T-helper 2 cell (primary cell): Measurements from ENCODE around the gene PRAME.
"Not testable (repeated sequence)": the region's sequence is repeated elsewhere in the genome, so short reads cannot be mapped to it uniquely, and the experiment has no call there.

Source experiments
- DNase-seq, 5 experiments: peaks; one replicate each; pipeline versions ENCODE4 v3.0.0 to v3.0.0-alpha.2; 2012 to 2022
- total RNA-seq, 2 donors: gene quantifications; one replicate each; lab custom pipeline; 2026; lab: John Stamatoyannopoulos, UW

The PRAME gene, protein sequence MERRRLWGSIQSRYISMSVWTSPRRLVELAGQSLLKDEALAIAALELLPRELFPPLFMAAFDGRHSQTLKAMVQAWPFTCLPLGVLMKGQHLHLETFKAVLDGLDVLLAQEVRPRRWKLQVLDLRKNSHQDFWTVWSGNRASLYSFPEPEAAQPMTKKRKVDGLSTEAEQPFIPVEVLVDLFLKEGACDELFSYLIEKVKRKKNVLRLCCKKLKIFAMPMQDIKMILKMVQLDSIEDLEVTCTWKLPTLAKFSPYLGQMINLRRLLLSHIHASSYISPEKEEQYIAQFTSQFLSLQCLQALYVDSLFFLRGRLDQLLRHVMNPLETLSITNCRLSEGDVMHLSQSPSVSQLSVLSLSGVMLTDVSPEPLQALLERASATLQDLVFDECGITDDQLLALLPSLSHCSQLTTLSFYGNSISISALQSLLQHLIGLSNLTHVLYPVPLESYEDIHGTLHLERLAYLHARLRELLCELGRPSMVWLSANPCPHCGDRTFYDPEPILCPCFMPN
- total RNA-seq, result 0 to 0.13 reads per million in 2 donors

DNA sequence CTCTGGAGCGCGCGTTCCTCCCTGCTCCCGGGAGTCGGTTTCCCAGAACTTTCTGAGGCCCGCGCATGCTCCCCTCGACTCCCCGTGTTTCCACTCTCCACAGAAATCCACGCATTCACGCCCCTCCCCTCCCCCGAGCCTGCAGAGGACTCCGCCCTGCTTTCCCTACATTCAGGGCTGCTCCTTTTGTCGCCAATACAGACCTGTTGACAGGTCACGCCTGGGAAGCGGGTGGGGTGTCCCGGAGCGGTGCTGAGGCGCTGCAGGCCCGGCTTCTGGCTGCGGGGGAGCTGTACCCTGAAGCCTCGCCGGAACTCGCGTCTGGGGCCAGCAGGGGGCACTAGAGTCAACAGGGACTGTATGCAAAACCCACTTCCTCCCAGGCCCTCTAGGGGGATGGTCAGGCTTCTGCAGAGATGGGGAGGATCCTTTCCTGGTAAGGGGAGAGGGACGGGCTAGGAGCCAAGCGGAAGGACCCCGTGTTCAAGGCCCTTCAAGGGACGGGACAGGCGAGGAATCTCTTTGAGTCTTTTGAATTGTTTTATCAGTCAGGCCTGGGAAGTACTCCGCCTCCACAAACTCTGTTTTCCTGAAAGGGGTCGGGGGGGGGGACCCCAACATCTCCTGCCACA, at the start of gene PRAME:
PRAME (minus strand) TSS at position 294 of the 632 bp plus-strand sequence. CDS start 2,433 bp downstream, outside the sequence.
- DNase-seq, result peak in 4 of 5 experiments; percentile 30 to 79 (median 55)

DNA sequence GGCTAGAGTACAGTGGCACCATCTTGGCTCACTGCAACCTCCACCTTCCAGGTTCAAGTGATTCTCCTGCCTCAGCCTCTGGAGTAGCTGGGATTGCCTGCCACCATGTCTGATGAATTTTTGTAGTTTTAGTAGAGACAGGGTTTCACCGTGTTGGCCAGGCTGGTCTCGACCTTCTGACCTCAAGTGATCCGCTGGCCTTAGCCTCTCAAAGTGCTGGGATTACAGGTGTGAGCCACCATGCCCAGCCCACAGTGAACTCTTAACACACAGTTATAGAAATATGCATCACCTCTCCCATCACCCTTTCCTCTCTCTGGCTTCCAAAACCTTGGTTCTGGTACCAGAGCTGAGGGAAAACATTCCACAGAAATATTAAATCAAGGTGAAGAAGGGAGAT, 49.0 kb upstream of the PRAME start:
- not testable (repeated sequence) for DNase-seq

DNA sequence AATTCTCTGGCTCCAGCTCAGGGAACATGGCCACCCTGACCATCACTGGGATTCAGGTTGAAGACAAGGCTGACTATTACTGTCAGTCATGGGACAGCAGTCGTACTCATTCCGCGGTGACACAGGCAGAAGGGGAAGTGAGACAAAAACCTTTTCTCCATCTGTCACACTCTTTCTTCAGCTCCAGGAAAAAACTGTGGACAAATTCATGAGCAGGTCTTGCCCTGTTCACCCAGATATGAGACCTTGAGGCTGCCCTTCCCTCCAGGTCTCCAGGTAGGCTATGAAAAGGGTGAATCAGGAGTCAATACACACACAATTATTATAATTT, 46.0 kb upstream of the PRAME start:
- DNase-seq, result no peak

DNA sequence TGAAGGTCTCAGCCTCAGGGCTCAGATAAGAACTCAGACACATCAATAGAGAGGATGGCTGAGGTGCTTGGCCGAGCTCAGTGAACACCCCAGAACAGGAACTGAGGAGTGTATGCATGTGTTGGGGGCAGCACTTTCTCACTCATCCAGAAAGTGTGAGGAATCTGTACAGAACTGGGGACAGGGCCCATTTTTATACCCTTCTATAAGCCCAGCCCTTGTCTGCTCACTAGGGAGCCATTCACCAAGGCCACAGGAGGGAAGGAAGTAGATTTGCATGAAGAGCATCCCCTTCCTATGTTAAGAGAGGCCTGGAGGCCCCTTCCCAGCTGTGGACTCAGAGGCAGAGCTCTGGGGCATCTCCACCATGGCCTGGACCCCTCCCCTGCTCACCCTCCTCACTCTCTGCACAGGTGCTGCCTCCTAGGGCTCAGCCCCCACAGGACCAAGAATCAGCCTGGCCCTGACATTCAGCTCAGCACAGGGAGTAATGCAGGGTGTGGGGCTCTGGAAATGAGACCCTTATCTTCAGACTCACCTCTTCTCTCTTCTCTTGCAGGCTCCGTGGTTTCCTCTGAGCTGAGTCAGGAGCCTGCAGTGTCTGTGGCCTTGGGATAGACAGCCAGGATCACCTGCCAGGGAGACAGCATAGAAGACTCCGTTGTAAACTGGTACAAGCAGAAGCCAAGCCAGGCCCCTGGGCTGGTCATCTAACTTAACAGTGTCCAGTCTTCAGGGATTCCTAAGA, 45.4 kb upstream of the PRAME start:
- DNase-seq, result no peak

DNA sequence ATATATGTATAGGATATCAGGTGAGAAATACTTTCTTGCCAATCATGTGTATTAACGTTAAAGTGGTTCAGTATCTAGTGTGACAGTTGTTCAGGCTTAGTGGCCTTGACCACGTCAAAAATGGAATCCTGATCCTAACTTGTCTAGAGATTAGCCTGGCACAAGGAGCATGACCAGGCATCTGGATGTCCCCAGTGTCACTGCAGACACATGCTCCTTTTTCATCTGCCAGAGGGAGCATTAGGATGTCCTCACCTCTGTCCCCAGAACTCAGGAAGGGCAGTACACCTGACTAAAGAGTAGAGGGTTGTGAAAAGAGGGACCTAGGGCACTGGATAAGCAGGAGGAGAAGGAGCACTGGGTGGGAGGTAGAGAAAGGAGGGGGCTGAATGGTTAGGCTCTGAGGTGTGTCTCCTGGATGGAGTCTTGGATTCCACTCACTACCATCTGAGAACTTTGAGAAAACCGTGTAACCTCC, 44.4 kb upstream of the PRAME start:
- DNase-seq, result no peak

DNA sequence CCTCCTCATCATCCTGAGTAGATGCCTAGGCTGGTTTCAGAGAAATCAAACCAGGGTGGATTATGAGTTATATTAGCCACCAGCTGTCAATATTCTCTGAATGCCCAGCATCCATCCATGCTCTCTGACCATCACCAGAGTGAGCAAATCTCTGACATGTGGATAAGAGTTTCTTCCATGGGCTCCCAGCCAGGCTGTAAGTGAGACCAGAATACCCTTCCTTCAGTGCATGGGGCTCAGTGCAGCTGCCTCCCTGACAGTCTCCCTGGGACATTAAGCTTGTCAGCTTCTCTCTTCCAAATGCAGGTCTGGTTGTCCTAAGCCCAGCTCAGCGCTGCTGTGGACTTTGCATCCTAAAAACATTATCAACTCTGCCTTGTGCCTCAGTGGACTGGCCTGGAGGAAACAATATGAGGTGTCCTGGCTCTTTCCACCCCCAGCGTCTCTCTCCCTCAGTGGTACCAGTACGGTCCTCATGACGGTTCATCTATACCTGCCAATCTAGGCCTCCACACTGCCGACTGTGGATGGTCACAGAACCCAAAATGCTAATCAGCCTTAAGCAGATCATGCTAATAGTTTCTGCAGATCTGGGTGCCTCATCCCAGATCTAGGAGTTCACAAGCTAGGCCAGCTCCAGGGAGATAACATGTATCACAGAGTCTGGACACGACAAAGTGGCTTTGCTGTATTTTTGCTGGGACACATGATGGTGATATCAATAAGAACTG, 41.6 kb upstream of the PRAME start:
- no peak for DNase-seq

DNA sequence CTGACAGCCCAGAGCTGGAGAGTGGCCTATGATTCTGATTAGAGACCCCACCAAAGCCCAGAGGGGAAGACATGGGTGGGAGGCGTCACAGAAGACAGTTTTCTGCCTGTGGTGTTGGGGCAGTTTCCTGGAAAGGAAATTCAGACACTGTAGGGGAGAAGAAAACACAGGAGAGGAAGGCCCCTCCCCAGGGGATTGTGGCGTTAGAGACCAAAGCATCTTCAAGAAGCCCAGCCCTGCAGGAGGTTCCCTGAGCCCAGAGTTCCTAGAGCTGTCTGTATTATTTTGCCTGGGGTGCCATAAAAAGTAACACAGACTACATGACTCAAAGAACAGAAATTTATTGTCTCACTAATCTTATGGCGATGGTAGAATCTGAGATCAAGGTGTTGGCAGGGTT, 40.2 kb upstream of the PRAME start:
- no peak for DNase-seq

DNA sequence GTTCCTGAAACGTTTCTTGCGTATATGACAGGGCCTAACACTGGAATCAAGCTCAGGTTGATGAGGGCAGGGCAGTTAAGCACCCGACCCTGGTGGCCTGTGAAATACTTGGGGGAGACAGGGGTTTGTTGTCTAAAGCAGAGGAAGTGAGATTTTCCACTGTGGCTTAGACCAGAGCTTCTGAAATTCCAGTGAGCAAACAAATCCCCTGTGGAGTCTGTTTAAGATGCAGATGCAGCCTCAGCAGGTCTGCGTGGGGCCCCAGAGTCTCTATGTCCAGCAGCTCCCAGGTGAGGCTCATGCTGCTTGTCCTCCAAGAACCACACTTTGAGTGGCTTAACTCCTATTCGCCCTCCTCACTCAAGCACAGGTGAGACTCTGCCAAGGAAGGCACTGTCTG, 39.1 kb upstream of the PRAME start:
- no peak for DNase-seq

DNA sequence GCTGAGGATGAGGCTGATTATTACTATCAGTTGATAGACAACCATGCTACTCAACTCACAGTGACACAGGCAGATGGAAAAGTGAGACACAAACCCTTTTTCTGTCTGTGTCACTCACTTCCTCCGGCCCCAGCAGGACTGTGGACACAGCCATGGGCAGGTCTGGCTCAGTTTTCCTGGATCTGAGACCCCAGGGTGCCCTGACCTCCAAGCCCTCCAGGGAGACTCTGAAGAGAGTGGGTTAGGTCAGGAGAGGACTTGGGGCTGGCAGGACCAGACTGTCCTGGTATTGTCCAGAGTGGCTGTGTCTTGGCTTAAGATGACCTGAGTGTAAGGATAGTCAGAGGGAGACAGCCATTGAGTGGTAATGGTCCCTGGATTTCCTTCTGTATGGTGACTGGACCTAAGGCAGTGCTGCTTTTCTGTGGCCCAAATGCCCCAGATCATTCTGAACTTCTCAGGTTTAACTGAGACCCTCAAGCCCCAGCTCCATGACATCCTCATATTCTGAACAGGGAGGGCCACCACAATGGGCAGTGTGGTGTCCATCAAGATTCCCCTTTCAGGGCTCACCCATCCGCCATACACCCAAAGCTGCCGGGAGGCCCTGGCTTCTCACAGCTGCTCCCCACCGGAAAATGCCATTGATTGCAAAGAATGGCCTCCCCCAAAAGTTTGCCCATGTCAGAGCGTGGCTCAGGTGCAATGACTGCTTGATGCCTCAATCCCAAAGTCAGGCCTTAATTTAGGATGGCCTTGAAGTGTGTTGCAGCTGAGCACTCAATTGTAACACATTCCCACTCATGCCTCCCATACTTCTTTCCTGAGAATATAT, 36.2 kb upstream of the PRAME start:
- DNase-seq, result no peak

DNA sequence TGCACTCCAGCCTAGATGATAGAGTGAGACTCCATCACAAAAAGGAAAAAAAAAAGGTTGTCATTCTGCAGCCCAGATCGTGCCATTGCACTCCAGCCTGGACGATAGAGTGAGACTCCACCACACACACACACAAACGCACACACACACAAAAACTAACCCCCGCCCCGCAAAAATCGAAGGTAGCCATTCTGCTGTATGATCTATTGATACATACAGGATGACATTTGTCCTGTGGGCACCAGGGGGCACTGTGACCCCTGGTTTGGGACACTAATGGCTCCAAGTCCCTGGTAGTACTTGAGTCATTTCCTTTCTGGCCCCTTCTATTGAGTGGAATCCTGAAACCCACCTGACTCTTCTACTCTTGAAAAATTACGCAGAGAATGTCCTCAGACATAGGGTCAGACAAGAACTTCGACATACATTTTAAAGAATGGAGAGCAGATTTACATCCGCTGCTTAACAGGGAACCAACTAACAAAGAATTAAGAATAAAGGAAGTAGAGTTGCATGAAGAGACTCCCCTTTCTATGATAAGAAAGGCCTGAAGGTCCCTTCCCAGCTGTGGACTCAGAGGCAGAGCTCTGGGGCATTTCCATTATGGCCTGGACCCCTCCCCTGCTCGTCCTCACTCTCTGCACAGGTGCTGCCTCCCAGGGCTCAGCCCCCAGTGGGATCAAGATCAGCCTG, 35.0 kb upstream of the PRAME start:
- DNase-seq, result peak in 4 of 5 experiments; percentile 16 to 65 (median 22)

DNA sequence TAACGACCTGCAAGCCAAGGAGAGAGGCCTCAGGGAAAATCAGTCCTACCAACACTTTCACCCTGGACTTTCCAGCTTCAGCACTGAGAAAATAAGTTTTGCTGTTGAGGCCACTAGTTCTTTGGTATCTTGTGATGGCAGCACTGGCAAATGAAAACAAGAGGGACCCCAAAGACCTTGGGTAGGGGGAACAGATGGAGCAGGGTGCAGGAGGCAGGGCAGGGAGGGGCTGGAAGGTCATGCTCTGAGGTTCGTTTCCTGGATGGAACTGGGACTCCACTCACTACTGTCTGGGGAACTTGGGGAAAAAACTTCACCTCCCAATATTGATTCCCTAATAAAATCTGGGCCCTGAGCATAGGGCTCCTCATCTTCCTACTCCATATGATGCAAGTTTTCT, 34.2 kb upstream of the PRAME start:
- DNase-seq, result no peak

DNA sequence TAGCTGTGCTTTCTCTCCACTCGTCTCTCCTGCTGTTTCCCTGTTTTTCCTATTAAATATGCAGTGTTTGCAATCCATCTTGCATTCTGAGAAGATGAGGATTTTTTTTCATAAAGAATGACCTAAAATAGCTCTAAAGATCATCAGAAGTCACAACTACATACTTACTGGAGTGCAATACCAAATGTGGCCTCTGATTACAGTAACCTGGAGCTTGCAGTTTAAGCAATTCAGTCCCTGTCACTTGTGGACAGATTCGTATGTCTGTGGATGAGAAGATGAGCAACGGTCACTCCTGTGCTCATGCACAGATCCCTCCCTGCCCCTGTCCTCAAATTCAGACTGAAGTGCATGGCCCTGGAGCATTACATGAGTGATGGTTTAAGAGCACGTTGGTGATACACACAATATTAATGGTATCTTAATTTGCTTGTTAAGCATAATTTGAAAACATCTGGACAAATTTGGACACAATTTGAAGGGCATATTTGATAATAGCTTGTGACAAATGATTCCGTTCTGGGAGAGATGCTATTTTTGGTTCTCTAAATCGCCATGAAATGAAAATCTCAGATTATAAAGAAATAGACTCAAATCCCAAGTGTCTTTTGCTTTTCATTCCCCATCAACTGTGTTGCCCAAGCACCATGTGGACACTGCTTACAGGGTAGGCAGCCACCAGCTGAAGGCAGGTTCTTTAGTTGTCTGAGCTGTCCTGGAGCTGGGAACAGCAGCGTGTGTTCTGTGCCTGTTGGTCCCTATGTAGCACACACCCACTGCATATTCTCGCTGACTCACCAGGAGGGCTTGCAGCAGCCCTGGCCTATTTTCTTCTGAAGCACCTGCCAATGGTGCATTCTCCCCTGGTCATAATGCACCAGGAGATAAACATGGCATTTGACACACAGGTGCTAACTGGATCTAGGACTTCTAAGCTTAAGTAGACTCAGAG, 32.6 kb upstream of the PRAME start:
- no peak for DNase-seq

DNA sequence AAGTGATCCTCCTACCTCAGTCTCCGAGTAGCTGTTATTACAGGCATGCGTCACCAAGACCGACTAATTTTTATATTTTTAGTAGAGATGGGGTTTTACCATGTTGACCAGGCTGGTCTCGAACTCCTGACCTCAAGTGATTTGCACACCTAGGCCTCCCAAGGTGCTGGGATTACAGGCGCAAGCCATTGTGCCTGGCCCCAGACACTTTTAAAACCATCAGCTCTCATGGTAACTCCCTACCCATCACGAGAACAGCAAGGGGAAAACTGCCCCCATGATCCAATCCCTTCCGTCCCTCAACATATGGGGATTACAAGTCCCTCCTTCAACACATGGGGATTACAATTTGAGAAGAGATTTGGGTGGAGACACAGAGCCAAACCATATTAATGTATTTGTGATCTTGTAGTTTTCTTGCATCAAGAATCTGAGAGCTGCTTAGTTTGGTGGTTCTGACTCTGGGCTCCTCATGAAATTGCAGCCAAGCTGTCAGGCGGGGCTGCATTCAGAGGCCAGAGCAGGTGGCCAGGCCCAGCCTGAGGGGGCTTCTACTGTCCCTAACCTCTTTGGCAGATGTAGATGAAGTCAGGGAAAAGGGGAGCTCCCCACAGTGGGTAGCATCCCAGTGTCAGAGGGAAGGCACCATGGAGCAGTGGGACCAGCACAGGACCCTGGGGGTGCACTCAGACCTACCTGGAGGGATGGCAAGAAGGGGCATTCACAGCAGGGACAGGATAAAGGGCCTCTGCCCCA, 31.2 kb upstream of the PRAME start:
- DNase-seq, result no peak

DNA sequence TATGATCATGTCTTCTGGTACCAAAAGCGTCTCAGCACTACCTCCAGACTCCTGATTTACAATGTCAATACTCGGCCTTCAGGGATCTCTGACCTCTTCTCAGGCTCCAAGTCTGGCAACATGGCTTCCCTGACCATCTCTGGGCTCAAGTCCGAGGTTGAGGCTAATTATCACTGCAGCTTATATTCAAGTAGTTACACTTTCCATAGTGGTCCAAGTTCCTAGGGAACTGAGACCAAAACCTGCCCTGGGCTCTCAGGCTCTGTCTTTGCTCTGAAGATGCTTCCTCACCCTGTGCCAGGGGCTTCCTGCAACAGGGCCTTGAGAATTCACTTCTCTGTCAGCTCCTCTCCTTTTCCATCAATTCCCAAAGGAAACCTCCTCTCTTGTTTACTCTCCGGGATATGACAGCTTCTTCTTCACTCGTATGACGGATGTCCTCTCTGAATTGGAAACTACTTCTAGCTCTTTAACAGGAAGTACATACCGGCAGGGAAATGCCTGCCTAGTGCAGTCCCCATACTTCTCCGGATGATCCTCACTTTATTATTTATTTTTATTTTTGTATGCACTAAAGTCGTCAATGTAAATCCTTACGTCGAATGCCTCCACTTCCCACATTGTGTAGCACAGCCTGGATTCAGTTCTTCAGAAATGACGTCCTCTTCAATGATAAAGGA, 29.6 kb upstream of the PRAME start:
- DNase-seq, result no peak

DNA sequence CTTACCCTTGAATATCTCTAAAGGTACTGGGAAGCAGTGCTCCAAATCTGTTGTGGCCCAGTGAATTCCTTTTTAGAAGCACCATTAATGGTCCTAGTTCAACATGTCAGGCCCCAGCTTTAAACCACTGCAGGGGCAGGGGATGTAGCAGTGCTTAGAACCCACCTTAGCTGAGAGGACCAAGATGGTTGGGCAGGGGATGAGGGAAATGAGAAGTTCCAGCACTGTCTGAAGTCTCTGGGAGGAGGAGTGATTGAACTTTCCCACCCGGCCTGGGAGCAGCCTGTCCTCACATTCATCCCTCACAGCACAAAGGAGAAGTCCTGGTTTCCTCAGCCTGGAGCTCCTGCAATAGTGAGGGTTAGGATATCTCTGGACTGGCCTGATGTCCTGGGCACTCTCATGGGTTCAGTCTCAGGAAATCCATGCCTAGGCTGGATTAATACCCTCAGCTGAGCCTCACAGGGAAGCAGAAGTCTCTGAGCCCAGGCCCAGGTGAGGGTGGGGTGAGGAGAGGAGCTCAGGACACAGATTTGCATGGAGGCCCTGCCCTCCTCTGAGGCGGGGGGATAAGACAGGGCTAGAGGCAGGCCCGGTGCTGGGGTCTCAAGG, 28.6 kb upstream of the PRAME start:
- no peak for DNase-seq

DNA sequence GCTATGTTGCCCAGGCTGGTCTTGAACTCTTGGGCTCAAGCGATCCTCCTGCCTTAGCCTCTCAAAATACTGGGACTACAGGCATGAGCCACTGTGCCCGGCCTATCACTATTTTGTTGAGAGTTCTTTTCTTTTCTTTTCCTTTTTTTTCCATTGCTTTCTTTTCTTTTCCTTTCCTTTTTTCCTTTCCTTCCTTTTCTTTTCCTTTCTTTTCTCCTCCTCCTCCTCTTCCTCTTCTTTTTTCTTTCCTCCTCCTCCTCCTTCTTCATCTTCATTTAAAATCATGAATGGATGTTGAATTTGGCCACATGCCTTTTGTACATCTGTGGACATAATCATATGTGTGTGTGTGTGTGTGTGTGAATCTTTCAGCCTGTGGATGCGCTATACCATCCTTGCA, 25.7 kb upstream of the PRAME start:
- DNase-seq, result no peak

DNA sequence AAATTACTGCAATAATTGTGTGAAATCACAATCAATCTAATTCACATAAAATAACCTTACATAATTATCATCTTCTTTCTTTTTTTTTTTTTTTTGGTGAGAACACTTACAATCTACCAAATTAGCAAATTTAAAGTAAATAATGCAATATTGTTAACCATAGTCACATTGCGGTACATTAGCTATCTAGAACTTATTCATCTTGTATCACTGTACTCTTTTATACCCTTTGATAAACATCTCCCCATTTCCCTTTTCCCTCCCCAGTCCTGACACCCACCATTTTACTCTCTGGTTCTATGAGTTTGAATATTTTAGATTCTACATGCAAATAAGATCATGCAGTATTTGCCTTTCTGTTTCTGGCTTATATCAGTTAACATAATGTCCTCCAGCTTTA, 24.0 kb upstream of the PRAME start:
- DNase-seq, result no peak

DNA sequence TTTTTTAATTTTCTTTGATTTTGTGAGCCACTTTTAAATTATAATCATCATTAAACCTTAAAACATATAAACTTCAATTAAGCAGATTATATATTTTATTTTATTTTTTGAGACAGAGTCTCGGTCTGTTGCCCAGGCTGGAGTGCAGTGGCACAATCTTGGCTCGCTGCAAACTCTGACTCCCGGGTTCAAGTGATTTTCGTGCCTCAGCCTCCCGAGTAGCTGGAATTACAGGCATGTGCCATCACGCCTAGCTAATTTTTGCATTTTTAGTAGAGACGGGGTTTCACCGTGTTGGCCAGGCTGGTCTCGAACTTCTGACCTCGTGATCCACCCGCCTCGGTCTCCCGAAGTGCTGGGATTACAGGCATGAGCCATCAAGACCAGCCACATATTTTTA, 22.5 kb upstream of the PRAME start:
- DNase-seq, result not testable (repeated sequence)
